GM10847 (cell line): ENCODE data around the gene SP3.

Experiments used
- POLR2A ChIP-seq: IDR thresholded peaks from 2 replicates; pipeline ENCODE4 v1.6.1; 2011; ENCODE audit not compliant: insufficient read length; ENCODE audit errors: extremely low read depth

Gene SP3

GRCh38 chr2:173906626-173907025 is 58.5 kb downstream of the SP3 start:
- no peak for TF ChIP-seq POLR2A

DNA sequence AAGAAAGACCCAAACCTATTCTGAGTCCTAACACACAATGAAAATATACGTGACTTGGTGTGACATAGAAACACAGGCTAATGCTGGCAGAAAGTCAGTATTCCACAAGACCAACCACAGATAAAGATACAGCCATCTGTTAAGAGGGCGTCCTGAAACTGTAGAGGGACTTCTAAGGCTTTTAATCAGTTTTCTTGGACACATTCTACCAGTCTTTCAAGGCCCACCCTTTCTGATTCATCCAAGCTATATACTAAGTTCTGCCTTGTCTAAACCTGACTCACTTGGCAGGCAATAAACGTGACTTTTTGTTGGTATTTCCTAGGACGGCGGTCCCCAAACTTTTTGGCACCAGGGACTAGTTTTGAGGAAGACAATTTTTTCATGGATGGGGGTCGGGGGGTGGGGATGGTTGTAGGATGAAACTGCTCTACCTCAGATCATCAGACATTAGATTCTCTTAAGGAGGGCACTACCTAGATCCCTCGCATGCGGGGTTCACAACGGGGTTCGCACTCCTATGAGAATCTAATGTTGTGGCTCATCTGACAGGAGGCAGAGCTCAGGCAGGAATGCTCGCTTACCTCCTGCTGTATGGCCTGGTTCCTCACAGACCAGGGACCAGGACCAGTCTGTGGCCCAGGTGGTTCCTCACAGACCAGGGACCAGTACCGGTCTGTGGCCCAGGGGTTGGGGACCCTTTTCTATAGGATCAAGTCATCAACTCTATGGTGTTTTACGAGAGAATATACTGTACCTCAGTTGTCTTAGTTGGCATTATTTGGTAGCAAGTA is 61.4 kb downstream of the SP3 start:
- no peak for TF ChIP-seq POLR2A

DNA sequence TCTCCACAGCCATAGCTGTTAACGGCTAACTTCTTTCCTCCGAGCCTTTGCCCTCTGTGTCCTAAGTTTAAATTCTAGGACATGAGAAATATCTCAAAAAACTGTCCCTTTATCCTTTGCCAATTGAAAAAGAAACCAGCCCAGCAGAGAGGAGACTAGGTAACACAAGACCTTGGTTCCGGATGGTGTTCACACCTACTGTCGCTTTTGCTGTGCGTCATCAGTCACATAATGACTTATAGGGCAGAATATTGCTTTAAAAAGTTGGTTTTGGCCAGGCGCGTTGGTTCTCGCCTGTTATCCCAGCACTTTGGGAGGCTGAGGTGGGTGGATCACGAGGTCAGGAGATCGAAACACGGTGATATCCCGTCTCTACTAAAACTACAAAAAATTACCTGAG is 66.2 kb downstream of the SP3 start:
- no peak for TF ChIP-seq POLR2A

GRCh38 chr2:173898178-173898668 is 67.0 kb downstream of the SP3 start:
- TF ChIP-seq POLR2A, result no peak

GRCh38 chr2:173896755-173897154 is 68.4 kb downstream of the SP3 start:
- TF ChIP-seq POLR2A, result no peak

DNA sequence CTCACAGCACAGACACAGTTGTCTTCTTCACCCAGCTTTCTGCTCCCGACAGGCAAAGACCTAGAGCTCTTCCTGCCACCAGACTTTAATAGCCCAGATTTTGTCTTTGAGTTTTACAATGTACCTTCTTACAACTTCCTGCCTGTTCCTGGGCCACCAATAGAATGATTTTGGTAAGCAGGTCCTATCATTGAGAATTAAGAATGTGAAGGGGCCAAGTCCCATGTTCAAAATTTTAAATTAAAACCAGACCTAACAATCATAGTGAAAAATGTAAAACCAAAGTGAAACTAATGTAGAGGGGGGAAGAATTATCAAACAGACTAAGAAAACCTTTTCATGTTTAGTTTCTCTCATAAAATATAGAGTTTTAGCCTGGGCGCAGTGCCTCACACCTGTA is 72.8 kb downstream of the SP3 start:
- TF ChIP-seq POLR2A, result no peak

DNA sequence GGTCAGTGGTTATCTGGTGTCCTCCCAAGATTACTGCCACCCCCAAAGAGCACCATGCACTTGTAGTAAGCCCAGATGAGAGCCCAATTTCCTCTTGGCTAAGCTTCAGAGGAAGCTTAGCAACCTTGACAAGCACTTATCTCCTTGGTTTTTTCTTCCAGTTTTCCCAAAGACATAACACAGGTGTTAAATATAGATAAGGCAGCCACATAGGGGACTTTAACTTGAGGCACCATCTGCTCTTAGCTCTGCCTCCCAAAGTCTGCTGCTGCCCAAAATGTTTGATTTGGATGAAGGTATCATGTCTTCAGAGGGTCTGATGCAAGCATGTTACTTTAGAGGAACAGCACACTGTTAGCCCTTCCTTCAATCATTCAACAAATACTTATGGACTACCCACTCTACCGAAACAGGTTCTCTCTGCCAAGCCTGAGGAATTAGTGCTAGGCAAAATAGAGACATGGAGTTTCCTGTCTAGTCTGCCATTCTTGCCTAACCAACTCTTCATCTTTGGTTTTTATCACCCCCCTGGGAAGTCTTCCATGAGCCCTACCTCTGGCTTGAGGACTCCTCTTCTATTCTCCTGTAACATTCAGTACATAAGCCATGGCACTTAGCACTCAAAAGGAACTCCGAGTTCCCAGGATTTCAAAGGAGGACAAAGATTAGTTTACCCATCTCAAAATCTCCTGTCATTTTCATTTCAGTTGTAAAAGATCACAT is 73.7 kb downstream of the SP3 start:
- TF ChIP-seq POLR2A, result no peak

GRCh38 chr2:173886613-173887012 is 78.6 kb downstream of the SP3 start:
- TF ChIP-seq POLR2A, result no peak

- TF ChIP-seq POLR2A, result no peak
Measured at GRCh38 chr2:173884025-173884802, 81.0 kb downstream of the SP3 start.

GRCh38 chr2:173881886-173882285 is 83.3 kb downstream of the SP3 start:
- no peak for TF ChIP-seq POLR2A

DNA sequence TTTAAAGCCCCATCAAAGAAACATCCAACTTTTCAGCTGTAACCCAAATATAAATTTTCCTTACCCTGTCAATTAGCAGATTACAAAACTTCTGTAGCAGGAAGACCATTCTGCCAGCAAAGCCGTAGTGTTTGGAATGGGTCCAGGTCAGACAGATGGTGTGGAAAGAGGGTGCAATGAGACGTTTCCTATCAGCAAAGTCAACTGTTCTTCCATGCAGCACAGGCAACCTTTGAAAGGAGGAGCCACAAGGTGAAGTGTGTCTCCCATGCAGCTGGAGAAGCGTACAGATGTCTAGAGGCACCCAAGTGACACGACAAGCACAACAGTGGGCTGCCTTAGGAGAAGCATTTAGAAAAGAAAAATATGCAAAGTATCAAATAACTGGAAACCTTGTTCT is 83.7 kb downstream of the SP3 start:
- no peak for TF ChIP-seq POLR2A

DNA sequence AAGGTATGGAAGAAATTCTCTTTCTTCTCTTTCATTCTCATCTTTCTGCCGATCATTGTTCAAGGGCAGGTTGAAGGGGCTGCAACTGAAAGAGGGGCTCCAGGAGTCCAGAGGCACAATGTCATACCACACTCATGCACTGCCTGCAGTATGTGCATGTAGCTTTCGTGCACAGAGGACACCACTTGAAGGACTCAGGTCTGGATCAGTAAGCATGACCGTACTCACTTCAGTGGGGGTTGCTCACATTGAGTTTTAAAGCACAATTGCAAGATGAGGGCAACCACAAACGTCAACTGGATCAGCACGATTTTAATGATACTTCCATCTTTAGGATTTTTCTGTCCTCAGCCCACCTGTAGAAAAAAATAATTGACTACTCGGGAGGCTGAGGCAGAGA is 84.6 kb downstream of the SP3 start:
- TF ChIP-seq POLR2A, result no peak

DNA sequence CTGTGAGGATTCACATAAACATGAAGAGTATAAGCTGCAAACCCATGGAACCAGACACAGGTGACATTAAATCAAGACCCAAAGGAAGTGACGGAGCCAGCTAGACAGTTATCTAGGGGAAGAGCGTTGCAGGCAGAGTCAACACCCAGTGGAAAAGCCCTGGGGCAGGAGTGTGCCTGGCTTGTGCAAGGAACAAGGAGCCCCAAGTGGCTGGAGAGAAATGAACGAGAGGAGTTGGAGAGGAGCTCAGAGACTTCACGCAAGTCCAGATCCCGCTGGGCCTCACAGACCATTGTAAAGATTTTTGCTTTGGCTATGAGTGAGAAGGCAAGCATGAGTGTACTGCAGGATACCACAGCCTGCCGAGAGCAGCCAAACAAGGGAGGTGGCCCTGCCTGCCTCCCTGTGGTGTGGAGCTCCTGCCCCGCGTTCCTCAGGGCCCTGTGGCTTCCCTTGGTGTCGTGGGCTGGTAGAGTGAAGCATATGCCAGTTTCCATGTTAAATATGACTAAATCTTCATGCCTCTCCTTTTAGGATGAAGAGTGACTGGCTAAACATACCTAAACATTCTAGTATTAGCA is 88.2 kb downstream of the SP3 start:
- TF ChIP-seq POLR2A, result no peak

GRCh38 chr2:173874894-173875237 is 90.3 kb downstream of the SP3 start:
- TF ChIP-seq POLR2A, result no peak
